Tibial artery (tissue), 4 donors: ENCODE data around the gene EIPR1.
A peak's percentile ranks its signal among the peaks of the same experiment; 100 is the strongest.

Source experiments
- DNase-seq, 2 donors: peaks; one replicate each; pipeline ENCODE4 v3.0.0-alpha.2; 2019
- H3K27ac ChIP-seq, 2 donors: fragments of 200-600 bp; sonication (generic) in 1 of 2; 1 replicate in 1 of 2; 2 replicates in 1 of 2; pipeline ENCODE4 v1.5.1; 2018 to 2019; ENCODE audit warnings: mild to moderate bottlenecking in 1 of 2
- H3K27me3 ChIP-seq, 2 donors: fragments of 200-600 bp; sonication (generic) in 1 of 2; one replicate each; pipeline versions ENCODE4 v1.5.1 to v1.6.0; 2016 to 2019
- H3K36me3 ChIP-seq, 3 donors: fragments of 200-600 bp; sonication (generic) in 2 of 3; one replicate each; pipeline ENCODE4 v1.5.1; 2016 to 2019; ENCODE audit warnings: mild to moderate bottlenecking in 2 of 3
- H3K4me1 ChIP-seq, 4 donors: fragments of 200-600 bp; sonication (generic) in 2 of 4; 1 replicate in 3 of 4; 2 replicates in 1 of 4; pipeline ENCODE4 v1.5.1; 2016 to 2019
- H3K4me3 ChIP-seq, 2 donors: fragments of 200-600 bp; sonication (generic) in 1 of 2; 1 replicate in 1 of 2; 2 replicates in 1 of 2; pipeline ENCODE4 v1.5.1; 2018 to 2019; ENCODE audit warnings: mild to moderate bottlenecking in 2 of 2
- H3K9me3 ChIP-seq, 3 donors: fragments of 200-600 bp; sonication (generic) in 1 of 3; one replicate each; pipeline ENCODE4 v1.5.1; 2016 to 2019
- intact Hi-C: fragments of 100-400 bp; cut with DNase I; formaldehyde crosslinking; loops from one replicate; pipeline ENCODE4 v1.15.0; 2023; ENCODE audit warnings: low total_unique reads
- TF ChIP-seq, protein P1 (sequence below), 2 experiments: fragments of 200-600 bp in 1 of 2; fragments of 450-650 bp in 1 of 2; IDR thresholded peaks; one replicate each; pipeline ENCODE4 v1.5.1; 2017 to 2019; ENCODE audit warnings: antibody characterized with exemption in 2 of 2, mild to moderate bottlenecking in 1 of 2, moderate library complexity in 1 of 2

The EIPR1 gene

DNA sequence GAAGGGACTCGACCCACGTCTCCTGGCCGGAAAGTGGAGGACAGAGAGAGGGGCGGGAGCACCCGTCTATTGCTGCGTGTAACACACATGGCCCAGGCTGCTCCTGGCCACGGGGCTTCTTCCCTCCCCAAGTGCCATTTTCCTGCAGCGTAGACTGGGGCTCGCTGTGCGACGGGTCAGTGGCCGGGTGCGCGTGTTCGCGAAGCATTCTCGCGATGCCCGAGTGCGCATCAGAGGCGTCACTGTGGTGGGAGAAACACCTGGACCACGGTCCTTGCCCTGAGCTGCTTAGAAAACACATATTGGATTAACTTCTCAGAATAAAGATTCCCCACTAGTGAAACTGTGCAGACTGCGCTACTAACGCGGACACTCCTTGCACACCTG, 200.8 kb downstream of the EIPR1 start:
- Histone ChIP-seq H3K27ac (no peak overlapping the region), H3K27me3 (no peaks in the 10 kb centered on the region), H3K4me3 (no peak overlapping the region), H3K4me1 (no peaks in the 10 kb centered on the region), H3K36me3 (peaks cover 4 to 18% (median 5%) of the 10 kb centered on the region in 3 donors), H3K9me3 (no peaks in the 10 kb centered on the region)
- intact Hi-C loops: no loop called here
- DNase-seq: peak in 1 of 2 donors; percentile 47
- TF ChIP-seq, protein P1, sequence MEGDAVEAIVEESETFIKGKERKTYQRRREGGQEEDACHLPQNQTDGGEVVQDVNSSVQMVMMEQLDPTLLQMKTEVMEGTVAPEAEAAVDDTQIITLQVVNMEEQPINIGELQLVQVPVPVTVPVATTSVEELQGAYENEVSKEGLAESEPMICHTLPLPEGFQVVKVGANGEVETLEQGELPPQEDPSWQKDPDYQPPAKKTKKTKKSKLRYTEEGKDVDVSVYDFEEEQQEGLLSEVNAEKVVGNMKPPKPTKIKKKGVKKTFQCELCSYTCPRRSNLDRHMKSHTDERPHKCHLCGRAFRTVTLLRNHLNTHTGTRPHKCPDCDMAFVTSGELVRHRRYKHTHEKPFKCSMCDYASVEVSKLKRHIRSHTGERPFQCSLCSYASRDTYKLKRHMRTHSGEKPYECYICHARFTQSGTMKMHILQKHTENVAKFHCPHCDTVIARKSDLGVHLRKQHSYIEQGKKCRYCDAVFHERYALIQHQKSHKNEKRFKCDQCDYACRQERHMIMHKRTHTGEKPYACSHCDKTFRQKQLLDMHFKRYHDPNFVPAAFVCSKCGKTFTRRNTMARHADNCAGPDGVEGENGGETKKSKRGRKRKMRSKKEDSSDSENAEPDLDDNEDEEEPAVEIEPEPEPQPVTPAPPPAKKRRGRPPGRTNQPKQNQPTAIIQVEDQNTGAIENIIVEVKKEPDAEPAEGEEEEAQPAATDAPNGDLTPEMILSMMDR (IDR thresholded peaks at IDR 0.05): no peak

DNA sequence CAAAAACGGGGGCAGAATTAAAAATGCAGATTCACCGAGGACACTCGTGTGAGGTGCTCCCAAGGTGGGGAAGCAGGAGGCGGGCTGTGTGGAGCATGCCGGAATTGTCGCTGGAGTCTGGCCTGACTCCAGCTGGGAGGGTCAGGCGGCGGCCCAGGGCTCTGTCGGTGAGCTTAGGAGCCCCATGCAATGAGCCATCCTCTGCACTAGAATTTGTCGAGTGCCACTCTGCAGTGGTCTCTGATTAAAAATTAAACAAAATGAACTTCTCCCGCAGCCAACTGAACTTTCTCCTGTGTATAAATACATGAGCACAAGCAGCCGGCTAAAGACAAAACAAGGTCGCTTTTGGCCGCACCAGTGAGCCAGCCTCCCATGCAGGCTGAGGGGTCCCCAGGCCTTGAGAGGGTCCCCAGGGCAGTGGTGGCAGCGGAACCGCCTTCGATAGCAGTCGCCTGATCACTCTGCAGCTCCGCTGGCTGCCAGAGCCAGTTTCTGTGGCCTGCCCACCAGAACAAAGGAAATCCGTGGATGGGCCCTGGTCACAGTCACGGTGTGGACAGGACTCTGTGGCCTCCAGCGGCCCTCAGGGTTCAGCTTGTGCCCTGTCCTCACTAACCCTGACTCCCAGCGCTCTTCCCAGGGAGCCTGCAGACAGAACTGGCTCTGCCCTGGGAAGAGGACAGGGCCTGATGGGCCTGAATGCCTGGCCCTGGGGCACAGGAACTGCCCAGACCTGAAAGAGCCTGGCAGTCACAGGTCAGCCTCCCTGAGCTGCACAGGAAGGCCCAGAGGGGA, 201.3 kb downstream of the EIPR1 start:
- H3K4me1 ChIP-seq: no peaks in the 10 kb centered on the region
- peaks cover 4 to 23% (median 5%) of the 10 kb centered on the region in 3 donors for H3K36me3 ChIP-seq
- intact Hi-C loops: no loop called here
- H3K9me3 ChIP-seq: no peaks in the 10 kb centered on the region
- H3K27ac ChIP-seq: no peak overlapping the region
- no peak overlapping the region for H3K4me3 ChIP-seq
- DNase-seq: peak in 1 of 2 donors; percentile 48
- TF ChIP-seq, protein P1 (IDR thresholded peaks at IDR 0.05): no peak
- no peaks in the 10 kb centered on the region for H3K27me3 ChIP-seq

DNA sequence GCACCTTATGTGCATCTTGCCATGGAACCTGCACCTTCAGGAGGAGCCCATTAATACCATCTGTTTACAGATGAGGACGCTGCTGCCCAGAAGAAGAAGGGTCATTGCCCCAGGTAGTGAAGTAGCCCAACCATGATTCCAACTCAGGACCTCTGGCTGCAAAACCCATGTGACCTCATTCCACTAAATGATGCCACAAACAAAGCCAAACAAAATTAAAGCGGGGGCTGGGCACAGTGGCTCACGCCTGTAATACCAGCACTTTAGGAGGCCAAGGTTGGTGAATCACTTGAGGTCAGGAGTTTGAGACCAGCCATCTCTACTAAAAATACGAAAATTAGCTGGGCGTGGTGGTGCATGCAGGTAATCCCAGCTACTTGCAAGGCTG, 202.1 kb downstream of the EIPR1 start:
- Histone ChIP-seq H3K36me3 (peaks cover 4 to 23% (median 5%) of the 10 kb centered on the region in 3 donors), H3K9me3 (no peaks in the 10 kb centered on the region), H3K27ac (no peak overlapping the region), H3K4me1 (no peaks in the 10 kb centered on the region), H3K27me3 (no peaks in the 10 kb centered on the region), H3K4me3 (no peak overlapping the region)
- TF ChIP-seq, protein P1 (IDR thresholded peaks at IDR 0.05): no peak
- no peak for DNase-seq
- intact Hi-C loops: no loop called here

DNA sequence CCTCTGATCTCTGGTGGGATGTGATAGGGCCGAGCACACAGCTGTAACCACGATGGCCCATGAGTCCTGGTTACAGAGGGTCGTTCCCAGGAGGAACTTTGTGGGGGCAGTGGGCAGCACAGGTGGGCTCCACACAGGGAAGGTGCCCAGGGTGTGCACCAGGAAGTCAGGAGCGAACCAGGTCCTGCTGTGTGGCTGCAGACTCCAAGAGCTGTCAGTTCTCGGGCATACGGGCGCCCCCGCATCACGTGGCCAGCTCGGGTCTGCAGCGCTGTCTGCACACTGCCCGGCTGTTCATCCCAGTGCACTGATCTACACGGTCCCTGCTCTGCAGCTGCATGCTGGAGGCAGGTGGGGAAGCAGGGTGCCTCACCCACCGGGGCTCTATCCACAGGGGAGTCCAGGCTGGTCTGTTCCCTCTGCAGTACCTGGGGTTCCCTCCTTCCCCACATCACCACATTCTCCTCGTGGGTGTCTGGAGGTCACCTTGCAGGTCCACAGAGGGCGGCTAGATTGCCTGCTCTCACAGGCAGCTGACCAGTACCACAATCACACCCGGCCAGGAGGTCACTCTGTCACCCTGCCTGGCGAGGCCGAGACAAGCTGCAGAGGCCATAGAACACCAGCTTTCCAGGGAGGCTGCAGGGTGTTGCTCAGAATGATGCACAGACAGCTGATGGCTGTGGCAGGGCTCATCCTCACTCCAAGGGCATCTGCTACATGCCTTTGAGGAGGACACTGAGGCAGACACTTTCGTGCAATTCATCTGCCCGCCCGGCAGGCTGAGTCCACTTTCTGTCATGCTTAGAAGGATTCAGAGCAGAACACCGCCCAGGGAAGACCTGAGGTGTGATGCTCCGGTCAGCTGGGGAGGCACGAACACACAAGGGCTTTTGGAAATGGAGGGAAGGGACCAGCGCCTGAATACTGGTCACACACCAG, 202.7 kb downstream of the EIPR1 start:
- no peak overlapping the region for H3K27ac ChIP-seq
- intact Hi-C loops: no loop called here
- no peaks in the 10 kb centered on the region for H3K4me1 ChIP-seq
- H3K36me3 ChIP-seq: peaks cover 4 to 23% (median 5%) of the 10 kb centered on the region in 3 donors
- H3K4me3 ChIP-seq: no peak overlapping the region
- H3K27me3 ChIP-seq: no peaks in the 10 kb centered on the region
- H3K9me3 ChIP-seq: no peaks in the 10 kb centered on the region
- TF ChIP-seq, protein P1 (IDR thresholded peaks at IDR 0.05): no peak
- DNase-seq: peak in 1 of 2 donors; percentile 61

DNA sequence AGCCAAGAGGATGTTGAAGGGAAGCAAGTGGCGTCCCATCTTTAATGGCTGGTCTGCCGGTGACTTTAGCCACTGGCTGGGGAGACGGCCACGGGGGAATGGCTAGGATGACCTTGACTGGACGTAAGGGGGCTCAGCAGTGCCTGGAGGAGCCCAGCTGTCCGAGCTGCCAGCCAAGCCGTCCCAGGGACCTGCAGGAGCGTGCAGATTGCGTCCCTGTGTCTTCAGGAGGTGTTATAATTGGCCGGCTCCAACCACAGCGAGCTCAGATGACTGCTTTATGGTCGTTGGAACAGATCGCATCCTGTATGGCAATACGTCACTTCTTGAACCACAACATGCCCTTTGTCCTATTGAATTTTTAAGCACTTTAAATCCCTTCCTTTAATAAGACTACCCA, 204.6 kb downstream of the EIPR1 start:
- H3K27me3 ChIP-seq: no peaks in the 10 kb centered on the region

More for the DNA sequence above, 204.6 kb downstream of the EIPR1 start:
- peak in 1 of 2 donors; percentile 53 for DNase-seq
- H3K9me3 ChIP-seq: no peaks in the 10 kb centered on the region
- H3K36me3 ChIP-seq: peaks cover 4 to 23% (median 5%) of the 10 kb centered on the region in 3 donors
- no peak overlapping the region for H3K27ac ChIP-seq
- TF ChIP-seq, protein P1 (IDR thresholded peaks at IDR 0.05): no peak
- H3K4me1 ChIP-seq: no peaks in the 10 kb centered on the region
- intact Hi-C loops: no loop called here
- no peak overlapping the region for H3K4me3 ChIP-seq
